K562 (cell line): ENCODE data around the gene FLOT2. TPM values are rescaled to one million over a fixed set of nuclear protein-coding genes. Genes with fewer than 3 reads are reported as not detected.
A peak's percentile ranks its signal among the peaks of the same experiment; 100 is the strongest.

Experiments
- ASH1L ChIP-seq: fragments of 450-650 bp; IDR thresholded peaks from 2 replicates; pipeline ENCODE4 v1.6.1; 2018; ENCODE audit warnings: borderline replicate concordance, mild to moderate bottlenecking, low read depth; ENCODE audit not compliant: partially characterized antibody
- CHD4 ChIP-seq: fragments of 200-600 bp; sonication (generic); IDR thresholded peaks from 3 replicates; pipeline ENCODE4 v1.6.1; 2012; ENCODE audit warnings: low read depth, mild to moderate bottlenecking, mixed read lengths, low read length, inconsistent platforms; ENCODE audit not compliant: insufficient read depth, insufficient replicate concordance, poor library complexity, severe bottlenecking
- EGR1 ChIP-seq: fragments of 450-650 bp; conservative IDR thresholded peaks from 2 replicates; pipeline ENCODE4 v1.6.1; 2017; ENCODE audit warnings: mild to moderate bottlenecking
- FOS ChIP-seq: IDR thresholded peaks from 3 replicates; pipeline ENCODE4 v1.6.1; 2011; ENCODE audit not compliant: insufficient read length; ENCODE audit errors: extremely low read depth
- ID3 ChIP-seq, 2 experiments: fragments of 250-450 bp in 1 of 2; fragments of 450-650 bp in 1 of 2; sonication (Bioruptor Pico) in 1 of 2; IDR thresholded peaks; 2 replicates each; pipeline versions ENCODE4 v1.6.1 to v1.8.0; 2016 to 2021; ENCODE audit warnings: mild to moderate bottlenecking in 2 of 2, moderate library complexity in 2 of 2, missing compliant biosample characterization in 1 of 2, missing genetic modification characterization in 1 of 2
- JUNB ChIP-seq: fragments of 450-650 bp; formaldehyde crosslinking; conservative IDR thresholded peaks from 2 replicates; pipeline ENCODE4 v1.4.0; 2020; ENCODE audit warnings: mild to moderate bottlenecking
- KLF6 ChIP-seq: fragments of 250-450 bp; sonication (Bioruptor Pico); IDR thresholded peaks from 2 replicates; pipeline ENCODE4 v1.4.0; 2020; ENCODE audit warnings: mild to moderate bottlenecking, moderate library complexity, borderline replicate concordance
- NCOA2 ChIP-seq, 2 experiments: fragments of 450-650 bp; IDR thresholded peaks; 2 replicates each; pipeline ENCODE4 v1.6.1; 2018; ENCODE audit warnings: mild to moderate bottlenecking in 2 of 2, moderate library complexity in 1 of 2; ENCODE audit not compliant: partially characterized antibody in 2 of 2
- NKRF ChIP-seq: fragments of 450-650 bp; IDR thresholded peaks from 2 replicates; pipeline ENCODE4 v1.6.1; 2016; ENCODE audit warnings: borderline replicate concordance
- TFAP4 ChIP-seq: sonication (generic); formaldehyde crosslinking; IDR thresholded peaks from 2 replicates; pipeline ENCODE4 v1.8.0; 2022; ENCODE audit warnings: missing genetic modification reagents, mild to moderate bottlenecking, moderate library complexity, borderline replicate concordance
- ZBTB7A ChIP-seq: IDR thresholded peaks from 2 replicates; pipeline ENCODE4 v1.6.1; 2011; ENCODE audit warnings: low read depth, mild to moderate bottlenecking, low read length, moderate library complexity, borderline replicate concordance; ENCODE audit not compliant: control insufficient read depth
- ZNF274 ChIP-seq: IDR thresholded peaks from 2 replicates; pipeline ENCODE4 v1.6.1; 2011; ENCODE audit warnings: low read depth, mild to moderate bottlenecking, low read length, moderate library complexity, borderline replicate concordance
- ZNF398 ChIP-seq: fragments of 250-450 bp; sonication (Bioruptor Pico); IDR thresholded peaks from 2 replicates; pipeline ENCODE4 v1.8.0; 2021; ENCODE audit warnings: moderate library complexity, mild to moderate bottlenecking, inconsistent platforms
- ZNF609 ChIP-seq: sonication (generic); formaldehyde crosslinking; IDR thresholded peaks from 2 replicates; pipeline ENCODE4 v1.8.1; 2023; ENCODE audit warnings: missing genetic modification reagents, mild to moderate bottlenecking, borderline replicate concordance
- polyA plus RNA-seq, 8 experiments: library from polyadenylated mRNA; depleted of rRNA in 4 of 8; stranded (reverse) in 5 of 8; unstranded in 3 of 8; fragments of >200 nt; fragmentation: Nextera tagmentation in 2 of 8; fragmentation: Illumina TruSeq in 1 of 8; extraction: Ambion mirVana in 2 of 8; extraction: Trizol in 1 of 8; gene quantifications; 2 replicates each; pipeline versions ENCODE4 v1.2.1 to v1.2.3, GENCODE V29; 2011 to 2014; ENCODE audit warnings: inconsistent platforms in 1 of 8, missing spikeins in 1 of 8
- total RNA-seq, 7 experiments: library from RNA; depleted of rRNA in 6 of 7; stranded (reverse); fragments of >200 nt in 6 of 7; fragmentation: Illumina TruSeq in 2 of 7; extraction: Trizol in 2 of 7; gene quantifications; 2 replicates each; pipeline versions ENCODE4 v1.2.1 to v1.2.3, GENCODE V29; 2011 to 2021; ENCODE audit warnings: low replicate concordance in 1 of 7

FLOT2 gene
- total and polyA plus RNA-seq, 9 of the 15 experiments (the other 6 are each of a cell fraction or from before 2014, with no cell fraction given): 17.5 to 138 (median 41.7) TPM

- TF ChIP-seq TFAP4 (CRISPR knock-in tag) (peak; percentile 90), ZBTB7A (peak; percentile 99), ASH1L (no peak), EGR1 (peak; percentile 91), CHD4 (no peak), ZNF609 (CRISPR knock-in tag) (peak; percentile 96; the same call in 1 of the 2 replicates), NCOA2 (IDR thresholded peaks at IDR 0.05; ENCODE audit: partially characterized antibody in 2 of 2) (peak in 1 of 2 experiments; percentile 90), ZNF274 (peak; percentile 90), JUNB (CRISPR knock-in tag) (no peak), KLF6 (peak; percentile 72; the same call in 1 of the 2 replicates), NKRF (peak; percentile 15; the same call in 1 of the 2 replicates), ZNF398 (CRISPR knock-in tag) (no peak), ID3 (CRISPR knock-in tag; IDR thresholded peaks at IDR 0.05) (no peak), ID3 (tag; IDR thresholded peaks at IDR 0.05) (peak; percentile 94), FOS (no peak)
These were observed 32.3 kb downstream of the FLOT2 start (continued) for GRCh38 chr17:28864991-28865849.
